ENCODE results near the gene HSD17B13.

DNA sequence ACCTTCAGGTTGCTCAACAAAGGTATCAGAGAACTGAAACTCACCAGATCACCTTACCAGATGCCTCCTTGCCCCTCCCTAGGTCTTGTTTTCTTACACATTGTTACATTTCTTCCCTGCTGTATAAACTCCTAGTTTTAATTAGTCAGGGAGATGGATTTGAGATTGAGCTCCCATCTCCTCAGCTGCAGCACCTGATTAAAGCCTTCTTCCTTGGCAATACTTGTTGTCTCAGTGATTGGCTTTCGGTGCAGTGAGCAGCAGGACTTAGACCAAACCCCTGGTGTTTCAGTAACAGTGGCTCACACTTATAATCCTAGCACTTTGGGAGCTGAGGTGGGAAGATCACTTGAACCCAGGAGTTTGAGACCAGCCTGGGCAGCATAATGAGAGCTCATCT is 59.8 kb downstream of the HSD17B13 start:
- TF ChIP-seq CTCF (IDR thresholded peaks at IDR 0.05), result no peak
- TF ChIP-seq POLR2A (IDR thresholded peaks at IDR 0.05), result no peak
- no peak for TF ChIP-seq POLR2AphosphoS5 (IDR thresholded peaks at IDR 0.05)
- no peak for TF ChIP-seq EP300 (IDR thresholded peaks at IDR 0.05)

Measured in suprapubic skin (tissue), 4 donors.